Islet precursor cell (in vitro differentiated cells): ENCODE results near the gene CHAMP1.
"Not testable (repeated sequence)": the region's sequence is repeated elsewhere in the genome, so short reads cannot be mapped to it uniquely, and the experiment has no call there.

ENCODE experiments used
- DNase-seq: peaks from one replicate; pipeline ENCODE4 v3.0.0-alpha.2; 2018

CHAMP1 gene

GRCh38 chr13:114338959-114339358, 24.7 kb downstream of the CHAMP1 start:
- no peak for DNase-seq

- no peak for DNase-seq
These were observed 25.7 kb downstream of the CHAMP1 start for GRCh38 chr13:114339857-114340534.

- DNase-seq: no peak
These were observed 26.9 kb downstream of the CHAMP1 start for GRCh38 chr13:114341003-114341777.

- not testable (repeated sequence) for DNase-seq
These were observed 33.0 kb downstream of the CHAMP1 start for GRCh38 chr13:114347256-114347655.

- DNase-seq: not testable (repeated sequence)
These were observed 38.5 kb downstream of the CHAMP1 start for GRCh38 chr13:114352763-114353162.

- not testable (repeated sequence) for DNase-seq
These were observed 39.1 kb downstream of the CHAMP1 start for GRCh38 chr13:114353382-114353781.
